WI38 (cell line): Measurements from ENCODE around the gene LYPD1.

ENCODE experiments used
- H3K4me3 ChIP-seq: 2 replicates; pipeline ENCODE4 v1.5.1; 2011; ENCODE audit warnings: low read depth, mild to moderate bottlenecking, control low read depth, low read length
- CTCF ChIP-seq: IDR thresholded peaks from 2 replicates; pipeline ENCODE4 v1.5.1; 2012; ENCODE audit warnings: low read depth, mild to moderate bottlenecking, control low read depth, low read length

Gene LYPD1

DNA sequence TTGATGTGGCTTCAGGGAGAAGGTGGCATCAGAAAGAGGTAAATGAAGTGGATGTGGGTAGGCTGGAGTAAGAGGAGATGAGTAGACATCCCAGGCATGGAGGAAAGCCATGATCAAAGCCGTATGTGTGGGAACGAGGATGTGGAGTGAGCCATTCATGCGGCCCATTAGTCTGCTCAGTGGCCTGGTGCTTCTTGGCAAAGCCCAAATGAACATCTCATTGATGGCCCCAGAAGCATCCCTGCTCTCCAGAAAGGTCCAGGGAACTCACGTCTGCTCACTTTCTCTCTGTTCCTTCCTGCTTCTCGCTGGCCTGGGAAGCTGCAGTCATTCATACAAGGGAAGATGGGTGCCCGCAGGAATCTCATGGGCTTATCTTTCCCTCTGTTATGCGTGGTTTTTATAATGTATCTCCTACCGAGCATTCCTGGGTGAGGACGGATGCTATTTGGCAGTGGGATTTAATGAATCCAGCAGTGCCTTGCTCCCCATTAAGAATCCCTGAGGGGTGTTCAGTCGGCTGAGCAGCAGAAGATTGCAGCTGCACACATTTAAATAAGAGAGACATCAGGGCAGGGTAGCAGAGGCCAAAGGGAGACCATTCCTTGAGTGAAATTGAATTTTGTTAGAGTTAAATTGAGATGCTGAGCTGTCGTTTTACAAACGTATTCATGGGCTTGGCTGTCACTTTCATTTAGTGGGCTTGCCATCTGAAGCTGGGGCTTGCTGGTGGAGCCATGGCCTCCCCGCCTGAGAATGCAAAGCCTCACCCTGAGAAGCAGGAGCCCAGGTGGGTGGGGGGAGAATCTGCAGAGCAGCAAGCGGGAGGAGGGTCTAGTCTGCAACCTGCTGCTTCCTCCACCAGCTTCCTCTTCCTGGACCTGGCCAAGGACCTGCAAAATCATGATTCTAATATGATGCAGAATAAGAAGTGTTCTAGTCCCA, 64.5 kb downstream of the LYPD1 start:
- H3K4me3 ChIP-seq, result no peak overlapping the region
- TF ChIP-seq CTCF, result no peak

DNA sequence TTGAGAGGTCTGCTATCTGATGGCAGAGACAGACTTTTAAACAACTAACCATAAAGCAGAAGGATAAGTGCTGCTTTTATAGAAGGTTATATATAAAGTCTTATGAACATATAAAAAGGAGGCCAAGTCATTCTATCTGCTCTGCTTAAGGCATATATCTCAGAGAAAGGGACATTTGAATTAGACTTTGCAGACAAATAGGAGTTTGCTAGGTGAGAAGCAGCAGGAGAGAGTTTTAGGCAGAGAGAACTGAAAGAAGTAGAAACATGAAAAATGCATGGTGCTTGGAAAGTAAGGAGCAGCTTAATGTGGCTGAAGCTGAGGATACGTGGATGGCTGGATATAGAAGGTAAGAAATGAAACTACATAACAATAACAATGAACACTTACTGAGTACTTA, 65.4 kb downstream of the LYPD1 start:
- H3K4me3 ChIP-seq, result no peak overlapping the region
- TF ChIP-seq CTCF, result no peak

GRCh38 chr2:132599556-132599955, 70.4 kb downstream of the LYPD1 start:
- no peak overlapping the region for H3K4me3 ChIP-seq
- no peak for TF ChIP-seq CTCF

GRCh38 chr2:132598536-132598935, 71.5 kb downstream of the LYPD1 start:
- TF ChIP-seq CTCF, result no peak
- H3K4me3 ChIP-seq, result no peak overlapping the region

GRCh38 chr2:132597831-132598230, 72.2 kb downstream of the LYPD1 start:
- H3K4me3 ChIP-seq, result no peak overlapping the region

DNA sequence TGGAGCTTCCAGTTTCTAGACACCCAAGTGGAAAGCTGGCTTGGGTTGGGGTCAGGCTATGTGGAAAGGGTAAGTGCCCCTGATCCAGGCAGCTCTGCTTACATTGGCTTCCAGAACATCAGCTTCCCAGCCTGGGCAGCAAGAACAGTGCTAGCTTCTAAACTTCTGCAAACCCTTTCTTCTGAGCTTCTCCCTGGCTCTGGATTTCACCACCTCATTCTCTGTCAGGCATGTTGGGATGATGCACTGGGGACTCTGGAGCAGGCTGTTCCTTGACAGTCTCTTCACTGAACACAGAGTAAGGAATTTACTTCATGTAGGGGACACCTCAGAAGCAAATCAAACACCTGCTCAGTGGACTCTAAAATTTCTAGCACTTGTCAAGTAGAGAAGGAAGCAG, 72.8 kb downstream of the LYPD1 start:
- TF ChIP-seq CTCF, result no peak
- no peak overlapping the region for H3K4me3 ChIP-seq

More at GRCh38 chr2:132597831-132598230, 72.2 kb downstream of the LYPD1 start:
- TF ChIP-seq CTCF, result no peak

GRCh38 chr2:132595693-132596092, 74.3 kb downstream of the LYPD1 start:
- H3K4me3 ChIP-seq, result no peak overlapping the region
- no peak for TF ChIP-seq CTCF
